Kidney epithelial cell (primary cell): ENCODE measurements around the gene ABR. TPM values are rescaled to one million over a fixed set of nuclear protein-coding genes. Genes with fewer than 3 reads are reported as not detected.
A peak's percentile ranks its signal among the peaks of the same experiment; 100 is the strongest.
"Not testable (repeated sequence)": the region's sequence is repeated elsewhere in the genome, so short reads cannot be mapped to it uniquely, and the experiment has no call there.

Experiments used
- DNase-seq: peaks from one replicate; pipeline ENCODE4 v3.0.0-alpha.2; 2010; ENCODE audit warnings: low read depth
- H3K27me3 ChIP-seq: 2 replicates; pipeline ENCODE4 v1.6.0; 2011; ENCODE audit warnings: low read length; ENCODE audit not compliant: control insufficient read depth, insufficient read depth
- H3K36me3 ChIP-seq: 2 replicates; pipeline ENCODE4 v1.5.1; 2011; ENCODE audit warnings: low read length; ENCODE audit not compliant: control insufficient read depth, insufficient read depth
- H3K4me3 ChIP-seq: 2 replicates; pipeline ENCODE4 v1.5.1; 2011; ENCODE audit warnings: low read depth, mild to moderate bottlenecking, control low read depth, low read length
- CTCF ChIP-seq: IDR thresholded peaks from 2 replicates; pipeline ENCODE4 v1.5.1; 2011; ENCODE audit warnings: mild to moderate bottlenecking, moderate library complexity, low read length, control low read depth, inconsistent platforms; ENCODE audit not compliant: insufficient read depth, poor library complexity, severe bottlenecking
- total RNA-seq: library from RNA; depleted of rRNA; stranded (reverse); fragments of >200 nt; gene quantifications from 2 replicates; pipeline ENCODE4 v1.2.3, GENCODE V29; 2015

Gene ABR
- total RNA-seq, 1 donor from 2014 or later: 141 TPM

GRCh38 chr17:1123921-1124715 lies 55.7 kb downstream of the ABR start:
- Histone ChIP-seq H3K4me3 (no peak overlapping the region), H3K27me3 (no peaks in the 10 kb centered on the region), H3K36me3 (no peaks in the 10 kb centered on the region)
- DNase-seq: no peak
- no peak for TF ChIP-seq CTCF

- no peak for DNase-seq
- no peak overlapping the region for H3K4me3 ChIP-seq
- no peaks in the 10 kb centered on the region for H3K36me3 ChIP-seq
- TF ChIP-seq CTCF: no peak
- no peaks in the 10 kb centered on the region for H3K27me3 ChIP-seq
Observed at GRCh38 chr17:1123393-1123831, 56.4 kb downstream of the ABR start.

- no peaks in the 10 kb centered on the region for H3K36me3 ChIP-seq
- no peak for DNase-seq
- no peak overlapping the region for H3K4me3 ChIP-seq
- H3K27me3 ChIP-seq: no peaks in the 10 kb centered on the region
- TF ChIP-seq CTCF: peak; percentile 93
Observed at GRCh38 chr17:1122533-1123392, 57.0 kb downstream of the ABR start.

- DNase-seq, H3K36me3 ChIP-seq, H3K4me3 ChIP-seq, H3K27me3 ChIP-seq: not testable (repeated sequence)
Observed at GRCh38 chr17:1121442-1121817, 58.4 kb downstream of the ABR start.

- no peaks in the 10 kb centered on the region for H3K27me3 ChIP-seq
- no peak for TF ChIP-seq CTCF
- H3K36me3 ChIP-seq: no peaks in the 10 kb centered on the region
- no peak for DNase-seq
- H3K4me3 ChIP-seq: no peak overlapping the region
Observed at GRCh38 chr17:1120596-1121441, 59.0 kb downstream of the ABR start.

GRCh38 chr17:1119924-1120323 lies 59.9 kb downstream of the ABR start:
- TF ChIP-seq CTCF: no peak
- H3K4me3 ChIP-seq: no peak overlapping the region
- no peaks in the 10 kb centered on the region for H3K36me3 ChIP-seq
- H3K27me3 ChIP-seq: no peaks in the 10 kb centered on the region
- no peak for DNase-seq
